BE2C (cell line): ENCODE data around the gene TPCN1.

Experiments
- DNase-seq: peaks from one replicate; pipeline ENCODE4 v3.0.0-alpha.2; 2020
- H3K27me3 ChIP-seq: fragments of 250-450 bp; sonication (Bioruptor Pico); 2 replicates; pipeline ENCODE4 v1.5.1; 2020; ENCODE audit warnings: mild to moderate bottlenecking
- H3K36me3 ChIP-seq: fragments of 250-450 bp; sonication (Bioruptor Pico); 2 replicates; pipeline ENCODE4 v1.5.1; 2020; ENCODE audit warnings: mild to moderate bottlenecking
- H3K4me1 ChIP-seq: fragments of 250-450 bp; sonication (Bioruptor Pico); 2 replicates; pipeline ENCODE4 v1.5.1; 2020
- H3K4me3 ChIP-seq: 2 replicates; pipeline ENCODE4 v1.5.1; 2011; ENCODE audit warnings: low read depth, low read length
- H3K9me3 ChIP-seq: fragments of 250-450 bp; sonication (Bioruptor Pico); 2 replicates; pipeline ENCODE4 v1.5.1; 2020
- TF ChIP-seq, protein P1 (sequence below): IDR thresholded peaks from 2 replicates; pipeline ENCODE4 v1.5.1; 2012; ENCODE audit warnings: mild to moderate bottlenecking, low read depth, low read length

Gene TPCN1

DNA sequence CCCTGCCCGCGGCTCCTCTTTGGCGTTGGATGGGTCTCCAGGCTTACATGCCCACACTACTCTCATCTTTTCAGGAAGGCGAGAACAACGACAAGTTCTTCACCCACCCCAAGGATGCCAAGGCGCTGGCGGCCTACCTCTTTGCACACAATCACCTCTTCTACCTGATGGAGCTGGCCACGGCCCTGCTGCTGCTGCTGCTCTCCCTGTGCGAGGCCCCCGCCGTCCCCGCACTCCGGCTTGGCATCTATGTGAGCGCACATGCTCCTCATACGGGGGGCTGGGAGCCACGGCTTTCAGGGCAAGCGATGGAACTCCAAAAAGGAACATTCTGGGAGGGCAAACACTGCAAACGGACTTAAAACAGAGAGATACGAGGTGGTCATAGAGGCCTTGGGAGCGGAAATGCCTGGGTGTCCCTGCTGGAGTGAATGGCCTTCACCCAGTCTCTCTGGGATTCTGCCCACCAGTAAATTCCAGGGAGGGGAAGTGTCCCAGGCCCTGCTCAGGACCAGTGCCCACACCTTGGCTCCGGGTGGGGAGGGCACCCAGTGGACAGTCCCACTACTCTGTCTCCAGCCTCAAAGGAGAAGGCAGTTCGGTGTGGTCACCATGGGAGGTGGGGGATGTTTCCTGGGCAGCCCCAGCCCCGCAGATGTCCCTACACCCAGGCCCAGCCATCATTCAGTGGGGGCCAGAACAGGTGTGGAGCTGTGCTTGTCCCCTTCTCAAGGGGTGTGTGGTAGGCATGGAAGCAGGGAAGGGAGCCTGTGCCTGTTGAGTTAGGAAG is 45.0 kb downstream of the TPCN1 start:
- DNase-seq, result no peak
- Histone ChIP-seq H3K4me1 (no peaks in the 10 kb centered on the region), H3K27me3 (no peaks in the 10 kb centered on the region), H3K36me3 (peaks cover 9% of the 10 kb centered on the region; the same call in 1 of the 2 replicates), H3K4me3 (no peak overlapping the region), H3K9me3 (no peaks in the 10 kb centered on the region)
- TF ChIP-seq, protein P1, sequence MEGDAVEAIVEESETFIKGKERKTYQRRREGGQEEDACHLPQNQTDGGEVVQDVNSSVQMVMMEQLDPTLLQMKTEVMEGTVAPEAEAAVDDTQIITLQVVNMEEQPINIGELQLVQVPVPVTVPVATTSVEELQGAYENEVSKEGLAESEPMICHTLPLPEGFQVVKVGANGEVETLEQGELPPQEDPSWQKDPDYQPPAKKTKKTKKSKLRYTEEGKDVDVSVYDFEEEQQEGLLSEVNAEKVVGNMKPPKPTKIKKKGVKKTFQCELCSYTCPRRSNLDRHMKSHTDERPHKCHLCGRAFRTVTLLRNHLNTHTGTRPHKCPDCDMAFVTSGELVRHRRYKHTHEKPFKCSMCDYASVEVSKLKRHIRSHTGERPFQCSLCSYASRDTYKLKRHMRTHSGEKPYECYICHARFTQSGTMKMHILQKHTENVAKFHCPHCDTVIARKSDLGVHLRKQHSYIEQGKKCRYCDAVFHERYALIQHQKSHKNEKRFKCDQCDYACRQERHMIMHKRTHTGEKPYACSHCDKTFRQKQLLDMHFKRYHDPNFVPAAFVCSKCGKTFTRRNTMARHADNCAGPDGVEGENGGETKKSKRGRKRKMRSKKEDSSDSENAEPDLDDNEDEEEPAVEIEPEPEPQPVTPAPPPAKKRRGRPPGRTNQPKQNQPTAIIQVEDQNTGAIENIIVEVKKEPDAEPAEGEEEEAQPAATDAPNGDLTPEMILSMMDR, result no peak

DNA sequence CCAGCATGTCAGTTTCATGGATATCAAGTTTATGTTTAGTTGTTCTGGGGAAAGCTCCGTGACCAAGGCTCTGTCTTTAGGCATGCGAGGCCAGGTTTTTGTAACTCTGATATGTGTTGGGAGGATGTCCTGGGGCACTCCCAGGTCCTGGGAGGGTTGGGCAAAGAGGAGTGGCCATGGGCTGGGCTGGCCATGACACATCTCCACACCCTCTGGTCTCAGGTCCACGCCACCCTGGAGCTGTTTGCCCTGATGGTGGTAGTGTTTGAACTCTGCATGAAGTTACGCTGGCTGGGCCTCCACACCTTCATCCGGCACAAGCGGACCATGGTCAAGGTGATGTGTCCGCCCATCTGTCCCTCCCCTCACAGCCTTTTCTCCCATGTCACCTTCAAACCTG is 46.4 kb downstream of the TPCN1 start:
- TF ChIP-seq, protein P1, result no peak
- Histone ChIP-seq H3K9me3 (no peaks in the 10 kb centered on the region), H3K4me3 (no peak overlapping the region), H3K4me1 (peaks cover 9% of the 10 kb centered on the region), H3K36me3 (peaks cover 9% of the 10 kb centered on the region; the same call in 1 of the 2 replicates), H3K27me3 (no peaks in the 10 kb centered on the region)
- DNase-seq, result no peak

- Histone ChIP-seq H3K36me3 (peaks cover 9% of the 10 kb centered on the region; the same call in 1 of the 2 replicates), H3K9me3 (no peaks in the 10 kb centered on the region), H3K4me3 (no peak overlapping the region), H3K4me1 (peaks cover 9% of the 10 kb centered on the region), H3K27me3 (no peaks in the 10 kb centered on the region)
- no peak for DNase-seq
- TF ChIP-seq, protein P1, result no peak
These were observed 46.9 kb downstream of the TPCN1 start for GRCh38 chr12:113268136-113268535.

DNA sequence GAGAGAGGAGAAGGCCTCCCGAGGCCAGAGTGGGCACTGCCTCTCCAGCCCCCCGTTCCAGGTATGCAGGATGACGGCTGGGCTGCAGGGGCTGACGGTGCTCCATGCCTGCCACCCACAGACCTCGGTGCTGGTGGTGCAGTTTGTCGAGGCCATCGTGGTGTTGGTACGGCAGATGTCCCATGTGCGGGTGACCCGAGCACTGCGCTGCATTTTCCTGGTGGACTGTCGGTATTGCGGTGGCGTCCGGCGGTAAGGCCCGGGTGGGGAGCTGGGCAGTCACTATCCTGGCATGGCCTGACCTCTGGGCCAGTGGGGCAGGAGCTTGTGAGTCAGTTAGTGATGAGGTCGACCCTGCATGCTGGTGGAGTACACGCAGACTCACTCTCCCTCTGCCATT is 47.4 kb downstream of the TPCN1 start:
- peaks cover 9% of the 10 kb centered on the region for H3K4me1 ChIP-seq
- TF ChIP-seq, protein P1, result no peak

DNA sequence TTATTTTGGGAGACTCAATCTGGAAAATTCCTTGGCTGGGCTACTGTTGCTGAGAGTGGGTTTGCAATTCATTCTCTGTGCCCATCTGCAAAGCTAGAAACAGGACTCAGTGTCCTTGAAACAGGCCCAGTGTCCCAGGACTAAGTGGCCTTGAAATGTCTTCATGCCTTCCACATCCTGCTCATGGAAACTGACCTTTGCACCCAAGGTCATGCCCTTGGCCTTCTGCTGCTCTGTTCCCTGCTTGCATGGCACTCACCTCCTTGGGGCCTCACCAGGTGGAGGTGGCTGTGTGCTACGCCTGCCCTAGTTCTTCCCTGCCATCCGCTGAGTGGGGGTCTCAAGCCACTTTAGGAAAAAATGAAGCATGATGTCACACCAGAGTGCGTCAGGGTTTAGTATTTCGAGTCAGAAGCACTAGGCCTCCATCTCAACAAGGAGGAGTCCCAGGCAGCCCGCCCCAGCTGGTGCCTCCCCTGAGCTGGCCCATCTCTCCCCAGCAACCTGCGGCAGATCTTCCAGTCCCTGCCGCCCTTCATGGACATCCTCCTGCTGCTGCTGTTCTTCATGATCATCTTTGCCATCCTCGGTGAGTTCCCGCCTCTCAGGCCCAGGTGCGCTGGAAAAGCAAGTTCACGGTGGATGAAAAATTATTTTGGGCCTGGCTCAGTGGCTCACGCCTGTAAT is 48.1 kb downstream of the TPCN1 start:
- Histone ChIP-seq H3K27me3 (no peaks in the 10 kb centered on the region), H3K4me3 (no peak overlapping the region), H3K9me3 (no peaks in the 10 kb centered on the region), H3K4me1 (peaks cover 9% of the 10 kb centered on the region), H3K36me3 (peaks cover 13% of the 10 kb centered on the region)
- TF ChIP-seq, protein P1, result no peak
- no peak for DNase-seq

More for the DNA sequence above, 47.4 kb downstream of the TPCN1 start:
- Histone ChIP-seq H3K9me3 (no peaks in the 10 kb centered on the region), H3K4me3 (no peak overlapping the region), H3K36me3 (peaks cover 10% of the 10 kb centered on the region), H3K27me3 (no peaks in the 10 kb centered on the region)
- no peak for DNase-seq

- no peaks in the 10 kb centered on the region for H3K9me3 ChIP-seq
- H3K4me3 ChIP-seq, result no peak overlapping the region
- no peak for DNase-seq
- TF ChIP-seq, protein P1, result no peak
- no peaks in the 10 kb centered on the region for H3K27me3 ChIP-seq
- peaks cover 13% of the 10 kb centered on the region for H3K36me3 ChIP-seq
- H3K4me1 ChIP-seq, result peaks cover 9% of the 10 kb centered on the region
These were observed 49.4 kb downstream of the TPCN1 start for GRCh38 chr12:113270709-113271009.
